HG02981 (cell line): ENCODE results near the gene SHISA5.
"Not testable (repeated sequence)": the region's sequence is repeated elsewhere in the genome, so short reads cannot be mapped to it uniquely, and the experiment has no call there.

Experiments used
- ATAC-seq: cut with Tn5 transposase; IDR thresholded peaks from one replicate; pipeline ENCODE4 v1.9.1; 2021; ENCODE audit warnings: mild to moderate bottlenecking, moderate library complexity; ENCODE audit not compliant: unreplicated experiment

The SHISA5 gene

DNA sequence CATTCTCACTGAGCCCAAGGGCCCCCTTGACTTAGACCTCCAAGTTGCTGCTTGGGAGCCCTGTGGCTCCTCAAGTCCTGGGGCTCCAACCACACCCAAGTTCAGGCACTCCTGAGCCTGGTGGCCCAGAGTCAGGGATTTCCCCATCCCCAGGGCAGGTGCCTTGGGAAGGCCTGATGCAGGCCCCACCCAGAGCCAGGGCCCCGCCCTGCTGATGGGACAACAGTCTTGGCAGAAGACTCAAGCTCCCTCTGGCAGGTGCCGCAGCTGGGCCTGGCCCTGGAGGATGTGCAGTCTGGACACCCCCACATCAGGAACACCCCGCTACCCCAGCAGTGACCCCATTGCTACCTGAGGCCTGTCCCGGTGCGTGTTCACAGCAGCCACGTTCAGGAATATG lies 17.7 kb upstream of the SHISA5 start:
- no peak for ATAC-seq

DNA sequence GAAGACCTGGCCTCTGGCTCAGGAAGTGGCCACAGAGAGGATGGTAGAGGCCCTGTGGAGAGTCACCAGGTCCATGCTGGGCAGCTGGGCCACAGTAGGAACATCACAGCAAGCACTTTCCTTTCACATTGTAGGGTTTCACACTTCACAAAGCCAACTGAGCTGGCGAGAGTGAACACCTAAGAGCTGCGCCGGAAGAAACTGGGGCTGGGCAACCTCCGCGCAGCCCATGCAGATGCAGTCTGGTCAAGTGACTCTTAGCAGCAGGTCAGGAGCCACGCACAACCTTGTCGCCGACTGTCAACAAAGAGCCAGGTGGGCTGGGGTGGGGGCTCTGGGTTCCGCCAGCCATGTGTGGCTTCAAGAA lies 15.3 kb upstream of the SHISA5 start:
- ATAC-seq: no peak

DNA sequence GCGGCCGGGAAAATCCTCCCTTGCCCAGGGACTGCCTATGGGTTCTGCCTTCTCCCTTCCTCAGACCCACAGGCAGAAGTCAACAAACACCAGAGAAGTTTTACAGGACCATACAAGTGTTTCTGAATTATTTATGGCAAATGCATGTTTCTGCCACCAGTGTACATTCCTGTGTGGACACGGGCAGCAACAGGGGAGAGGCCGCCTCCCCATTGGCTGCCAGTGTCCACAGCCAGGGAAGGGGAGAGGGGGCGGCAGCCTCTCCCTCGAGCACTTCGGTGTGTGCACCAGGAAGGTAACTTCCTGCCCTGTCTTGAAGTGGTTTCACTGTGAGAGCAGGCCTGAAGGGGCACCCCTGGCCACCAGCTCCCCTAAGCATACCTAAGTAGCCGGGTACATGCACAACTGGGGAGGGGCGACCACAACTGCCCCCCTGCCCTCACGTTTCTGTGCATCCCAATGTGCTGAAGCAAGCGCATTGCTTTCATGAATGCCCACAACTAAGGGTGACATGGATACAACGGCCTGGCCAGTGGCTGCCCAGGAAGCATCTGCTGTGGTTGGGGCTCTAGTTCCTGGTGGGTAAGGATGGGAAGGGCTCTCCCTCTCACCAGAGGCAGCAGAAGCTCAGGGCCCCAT lies 14.8 kb upstream of the SHISA5 start:
- ATAC-seq: no peak

DNA sequence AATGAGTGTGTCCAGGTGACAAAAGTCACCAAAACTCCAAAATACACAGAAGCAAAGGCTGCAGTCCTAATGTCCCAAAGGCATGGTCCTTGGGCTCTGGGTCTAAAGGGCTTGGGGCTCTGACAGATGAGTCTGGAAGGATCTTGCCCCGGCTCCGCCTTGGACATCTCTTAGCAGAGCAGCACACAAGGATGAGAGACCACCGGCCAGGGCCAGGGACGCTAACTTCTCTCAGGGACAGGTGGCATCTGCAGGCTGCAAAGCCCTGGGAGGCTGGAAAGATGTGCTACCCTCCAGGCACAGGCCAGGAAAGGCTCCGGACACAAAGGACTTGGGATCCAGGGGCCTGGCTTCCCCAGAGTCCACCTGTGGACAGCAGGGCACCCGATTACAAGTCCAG lies 14.1 kb upstream of the SHISA5 start:
- no peak for ATAC-seq

DNA sequence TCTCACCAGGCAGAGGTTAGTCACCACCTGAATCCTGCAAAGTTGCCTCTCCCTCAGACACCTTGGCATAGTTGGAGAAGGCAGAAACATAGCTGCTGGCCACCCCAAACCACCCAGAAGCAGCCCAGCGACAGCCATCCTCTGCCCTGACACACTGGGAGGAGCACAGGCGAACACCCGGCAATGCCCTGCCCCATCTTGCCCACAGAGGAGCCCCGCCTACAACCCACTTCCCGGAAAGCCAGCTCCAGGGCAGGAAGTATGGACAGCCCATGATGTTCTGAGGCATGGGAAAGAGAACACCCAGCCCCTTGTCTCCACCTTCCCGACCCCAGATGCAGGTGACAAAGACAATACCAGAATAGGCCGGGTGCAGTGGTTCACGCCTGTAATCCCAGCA lies 12.6 kb upstream of the SHISA5 start:
- ATAC-seq: no peak

DNA sequence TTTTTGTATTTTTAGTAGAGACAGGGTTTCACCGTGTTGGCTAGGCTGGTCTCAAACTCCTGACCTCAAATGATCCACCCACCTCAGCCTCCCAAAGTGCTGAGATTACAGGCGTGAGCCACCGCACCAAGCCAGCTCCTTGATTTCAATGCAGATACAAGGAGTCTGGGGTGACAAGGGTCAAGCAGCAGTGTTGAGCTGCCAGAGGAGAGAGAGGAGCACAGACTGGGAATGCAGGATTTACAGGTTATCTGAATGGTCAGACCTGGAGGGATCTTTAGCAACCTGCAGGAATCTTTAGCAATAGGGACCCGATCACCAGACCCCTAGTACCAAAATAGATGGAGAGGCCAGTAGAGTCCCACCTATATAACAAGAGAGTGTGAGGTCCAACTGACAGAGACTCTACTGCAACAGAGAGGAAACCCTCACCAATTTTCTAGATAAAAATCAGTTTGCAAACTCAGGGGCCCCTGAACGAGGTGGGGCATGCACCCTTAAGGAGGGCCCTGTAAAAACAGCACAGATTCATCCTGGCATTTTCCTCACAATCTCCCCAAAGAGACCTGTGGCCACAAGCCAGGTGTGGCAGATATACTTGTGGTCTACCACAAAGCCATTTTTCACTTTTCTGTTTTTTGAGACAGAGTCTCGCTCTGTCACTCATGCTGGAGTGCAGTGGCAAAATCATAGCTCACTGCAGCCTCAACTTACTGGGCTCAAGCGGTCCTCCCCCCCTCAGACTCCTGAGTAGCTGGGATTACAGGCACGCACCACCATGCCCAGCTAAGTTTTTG lies 10.7 kb upstream of the SHISA5 start:
- no peak for ATAC-seq

DNA sequence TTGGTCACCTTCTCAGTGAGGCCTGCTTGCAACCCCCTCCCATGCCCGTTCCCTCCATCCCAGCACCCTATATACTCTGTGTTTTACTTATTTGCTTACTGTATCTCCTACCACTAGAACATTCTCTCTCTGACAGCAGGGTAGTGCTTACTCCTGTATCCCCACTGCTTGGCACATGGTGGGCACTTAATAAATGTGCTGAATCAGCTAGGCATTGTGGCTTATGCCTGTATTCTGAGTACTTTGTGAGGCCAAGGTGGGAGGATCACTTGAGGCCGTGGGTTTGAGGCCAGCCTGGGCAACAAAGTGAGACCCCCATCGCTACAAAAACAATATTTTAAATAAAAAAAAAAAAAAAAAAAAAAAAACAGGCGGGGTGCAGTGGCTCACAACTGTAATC lies 7.6 kb upstream of the SHISA5 start:
- no peak for ATAC-seq

DNA sequence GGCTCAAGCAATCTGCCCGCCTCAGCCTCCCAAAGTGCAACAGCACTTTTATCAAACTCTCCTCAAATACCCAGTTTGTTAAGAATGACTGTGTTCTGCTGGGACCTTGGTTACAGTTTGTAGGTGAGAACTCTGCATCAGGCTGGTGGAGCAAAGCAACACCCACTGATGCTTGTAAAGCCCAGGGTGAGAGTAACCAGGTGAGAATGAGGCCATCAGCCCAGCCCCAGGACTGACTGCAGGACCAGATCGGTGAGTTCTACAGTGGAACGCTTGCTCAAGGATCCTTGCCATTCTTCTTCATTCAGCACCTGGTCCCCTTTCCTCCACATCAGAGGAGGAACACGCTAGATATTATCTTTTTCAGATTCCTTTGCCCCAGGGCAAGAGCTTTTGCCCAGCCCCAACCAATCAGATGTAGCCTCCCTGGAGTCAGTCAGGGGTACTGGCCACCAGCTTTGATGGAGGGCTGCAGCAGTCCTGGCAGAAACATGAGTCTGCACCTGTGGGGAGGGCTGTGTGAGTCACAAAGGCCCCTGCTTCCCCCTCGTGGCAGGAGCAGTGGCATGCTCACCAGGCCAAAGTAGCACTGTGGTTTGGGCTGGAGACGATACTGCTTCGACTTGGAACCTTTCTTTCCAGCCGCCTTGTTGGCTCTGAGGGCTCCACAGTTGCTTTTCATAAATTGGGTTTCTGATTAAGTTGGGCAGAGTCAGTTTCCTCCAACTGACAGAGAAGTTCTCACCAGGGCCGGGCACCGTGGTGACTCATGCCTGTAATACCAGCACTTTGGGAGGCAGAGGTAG lies 3.5 kb upstream of the SHISA5 start:
- ATAC-seq: peak; percentile 62

DNA sequence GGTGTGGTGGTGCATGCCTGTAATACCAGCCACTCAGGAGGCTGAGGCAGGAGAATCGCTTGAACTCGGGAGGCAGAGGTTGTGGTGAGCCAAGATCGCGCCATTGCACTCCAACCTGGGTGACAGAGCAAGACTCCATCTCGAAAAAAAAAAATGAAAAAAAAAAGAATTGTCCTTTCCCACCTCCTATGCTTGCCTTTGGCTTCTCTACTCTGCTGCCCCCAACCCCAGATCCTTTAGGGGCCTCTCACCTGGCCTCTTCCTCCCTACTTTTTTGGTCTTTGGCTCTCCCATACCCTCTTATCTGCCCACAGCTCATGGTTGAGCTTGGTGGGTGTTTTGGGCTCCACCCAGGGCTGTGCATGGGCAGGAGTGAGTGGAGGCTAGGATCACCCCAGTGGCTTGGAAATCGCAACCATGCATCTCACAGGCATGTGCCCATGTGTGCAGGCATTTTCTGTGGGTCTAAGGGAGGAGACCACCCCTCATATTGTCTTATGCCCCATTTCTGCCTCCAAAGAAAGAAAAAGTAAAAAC lies 2.1 kb upstream of the SHISA5 start:
- ATAC-seq: no peak

DNA sequence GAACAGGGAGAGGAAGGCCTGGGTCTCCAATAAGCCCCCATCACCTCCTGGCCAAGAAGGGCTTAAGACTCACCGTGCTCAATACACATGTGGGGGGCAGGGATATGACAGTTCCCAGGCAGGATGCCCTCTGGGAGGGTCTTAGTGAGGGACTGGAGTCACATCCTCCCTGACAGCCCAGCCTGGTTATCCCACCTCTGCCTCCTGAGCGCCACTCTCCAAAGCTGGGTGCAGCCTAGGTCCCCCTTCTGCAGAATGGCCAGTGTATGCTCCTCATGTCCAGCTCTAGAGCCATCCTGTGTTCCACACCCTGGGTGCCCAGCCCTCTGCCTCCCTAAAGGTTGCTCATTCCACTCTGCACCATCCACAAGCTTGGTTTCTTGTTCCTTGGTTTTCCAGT lies 1.2 kb upstream of the SHISA5 start:
- no peak for ATAC-seq

DNA sequence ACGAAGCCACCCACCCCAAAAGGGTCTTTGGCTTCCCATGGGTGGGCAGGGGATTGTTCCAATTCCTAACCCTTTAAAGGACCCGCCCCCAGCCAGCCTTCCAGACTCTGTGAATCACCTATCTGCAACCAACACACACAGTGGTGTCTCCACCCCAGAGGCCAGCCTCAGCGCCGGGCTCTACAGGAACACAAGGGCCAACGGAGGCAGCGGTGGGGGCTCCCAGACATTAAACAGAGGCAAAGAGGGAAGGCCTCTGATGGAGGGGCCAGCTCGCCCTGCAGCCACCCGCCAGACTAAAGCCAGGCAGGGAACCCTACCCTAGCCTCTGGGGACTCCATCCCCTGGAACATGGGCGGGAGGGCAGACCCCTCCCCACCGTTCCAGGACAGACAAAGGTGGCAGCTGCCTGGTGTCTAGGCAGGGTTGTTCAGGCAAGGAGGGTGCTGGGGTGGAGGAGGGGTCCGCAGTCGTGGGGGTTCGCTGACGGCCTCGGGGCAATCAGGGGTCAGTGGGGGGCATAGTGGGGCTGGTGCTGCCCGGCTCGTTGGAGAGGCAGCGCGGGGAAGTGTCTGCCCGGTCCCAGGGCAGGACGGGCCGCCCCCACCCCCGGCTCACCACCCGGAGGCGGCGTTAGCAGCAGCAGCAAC lies 448 bp downstream of the SHISA5 start:
- ATAC-seq: no peak

DNA sequence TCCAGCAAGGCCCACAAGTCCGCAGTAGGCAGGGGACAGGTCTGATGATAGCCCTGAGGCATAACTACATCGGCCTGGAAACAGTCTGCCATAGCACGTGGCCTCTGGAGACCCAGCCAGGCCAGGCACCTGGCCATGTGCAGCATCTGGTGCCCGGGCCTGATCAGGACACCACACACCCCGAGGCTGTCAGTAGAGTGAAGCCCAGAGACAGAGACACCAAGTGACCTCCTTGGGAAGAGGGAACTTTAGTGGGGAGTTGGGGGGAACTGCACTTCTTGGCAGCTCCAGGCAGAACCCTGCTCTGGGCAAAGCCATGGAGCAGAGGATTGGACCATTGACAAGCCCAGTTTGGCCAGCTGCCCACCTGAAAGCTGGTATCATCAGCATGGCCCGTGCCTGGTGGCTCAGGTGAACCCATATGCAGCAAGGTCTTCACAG lies 1.2 kb downstream of the SHISA5 start:
- no peak for ATAC-seq

DNA sequence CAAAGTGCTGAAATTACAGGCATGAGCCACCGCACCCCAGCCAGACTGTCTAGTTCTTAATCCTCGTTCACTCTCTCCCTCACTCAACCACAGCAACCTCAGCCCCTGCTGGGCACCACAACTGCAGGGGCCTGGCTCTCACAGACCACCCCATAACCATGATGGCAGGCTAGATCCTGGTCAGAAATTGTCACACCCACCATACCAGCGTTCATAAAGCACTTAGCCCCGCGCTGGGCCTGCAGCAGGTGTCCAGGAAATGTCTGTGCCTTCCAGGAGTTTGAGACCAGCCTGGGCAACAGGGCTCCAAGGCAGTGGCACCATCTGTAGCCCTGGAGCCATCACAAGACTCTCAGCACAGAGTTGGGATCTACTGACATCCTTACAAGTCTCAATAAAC lies 1.9 kb downstream of the SHISA5 start:
- no peak for ATAC-seq

DNA sequence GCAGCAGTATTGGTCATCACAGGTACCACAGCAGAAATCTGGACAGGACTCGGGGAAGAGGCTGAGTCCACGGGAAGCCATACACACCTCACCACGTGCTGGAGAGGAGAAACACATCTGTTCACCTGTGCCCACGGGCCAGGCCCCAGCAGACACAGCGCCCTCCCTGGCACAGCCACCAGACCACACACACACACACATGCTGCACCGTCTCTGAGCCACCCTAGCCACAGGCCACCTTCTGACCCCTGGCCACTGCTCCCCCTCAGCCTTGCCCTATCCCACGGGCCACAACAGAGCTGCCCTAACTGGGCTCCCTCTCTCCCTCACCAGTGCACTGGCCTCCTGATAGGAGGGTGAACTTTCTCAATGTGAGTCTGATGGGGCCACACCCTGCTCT lies 2.8 kb downstream of the SHISA5 start:
- ATAC-seq: no peak

DNA sequence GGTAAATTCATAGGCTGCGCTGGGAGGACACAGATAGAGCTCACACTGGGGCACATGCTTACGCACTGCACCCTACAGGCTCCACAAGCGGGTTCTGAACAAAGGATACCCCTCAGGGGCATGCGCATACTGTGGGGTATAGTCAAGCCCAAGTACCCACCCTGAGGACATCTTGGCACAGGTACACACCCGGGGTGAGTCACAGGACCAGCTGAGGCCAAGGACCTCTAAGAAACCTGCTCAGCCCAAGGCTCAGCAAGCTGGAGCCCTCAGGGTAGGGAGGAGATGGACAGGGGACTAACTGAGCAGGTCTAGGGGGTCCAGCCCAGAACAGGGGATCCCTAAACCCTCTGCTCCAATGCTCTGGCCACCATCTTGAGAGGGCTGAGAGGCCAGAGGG lies 3.3 kb downstream of the SHISA5 start:
- ATAC-seq: no peak

DNA sequence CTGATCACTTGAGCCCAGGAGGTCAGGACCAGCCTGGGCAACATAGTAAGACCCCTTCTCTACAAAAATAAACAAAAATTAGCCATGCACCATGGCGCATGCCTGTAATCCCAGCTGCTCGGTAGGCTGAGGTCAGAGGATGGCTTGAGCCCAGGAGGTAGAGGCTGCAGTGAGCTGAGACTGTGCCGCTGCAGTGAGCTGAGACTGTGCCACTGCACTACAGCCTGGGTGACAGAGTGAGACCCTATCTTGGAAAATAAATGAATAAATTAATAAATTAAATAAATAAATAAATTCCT lies 10.8 kb downstream of the SHISA5 start:
- no peak for ATAC-seq

DNA sequence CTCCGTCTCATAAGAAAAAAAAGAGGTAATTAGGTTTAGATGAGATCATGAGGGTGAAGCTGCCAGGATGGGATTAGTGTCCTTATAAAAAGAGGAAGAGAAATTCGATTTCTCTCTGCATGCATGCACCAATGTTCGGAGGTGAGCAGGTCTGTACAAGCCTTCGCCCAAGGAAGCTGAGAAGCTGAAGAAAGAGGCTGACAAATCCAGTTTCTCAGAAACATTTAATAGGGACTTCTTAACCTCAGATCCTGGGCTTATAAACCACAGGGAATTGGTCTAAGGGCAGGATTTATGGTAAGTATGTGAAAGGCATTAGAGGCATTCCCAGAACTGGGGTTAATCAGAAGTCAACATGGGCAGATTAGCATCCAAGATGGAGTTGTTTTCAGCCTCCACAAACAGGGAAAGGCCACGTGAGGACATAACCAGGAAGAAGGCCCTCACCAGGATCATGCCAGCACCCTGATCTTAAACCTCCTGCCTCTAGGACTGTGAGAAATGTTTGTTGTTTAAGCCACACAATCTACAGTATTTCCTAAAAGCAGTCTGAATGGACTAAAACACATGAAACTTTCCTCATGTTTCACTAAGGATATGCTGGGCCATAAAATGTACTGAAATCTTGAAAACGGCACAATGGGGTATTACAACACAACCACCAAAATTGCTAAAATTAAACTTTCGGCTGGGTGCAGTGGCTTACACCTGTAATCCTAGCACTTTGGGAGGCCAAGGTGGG lies 11.3 kb downstream of the SHISA5 start:
- ATAC-seq: no peak

DNA sequence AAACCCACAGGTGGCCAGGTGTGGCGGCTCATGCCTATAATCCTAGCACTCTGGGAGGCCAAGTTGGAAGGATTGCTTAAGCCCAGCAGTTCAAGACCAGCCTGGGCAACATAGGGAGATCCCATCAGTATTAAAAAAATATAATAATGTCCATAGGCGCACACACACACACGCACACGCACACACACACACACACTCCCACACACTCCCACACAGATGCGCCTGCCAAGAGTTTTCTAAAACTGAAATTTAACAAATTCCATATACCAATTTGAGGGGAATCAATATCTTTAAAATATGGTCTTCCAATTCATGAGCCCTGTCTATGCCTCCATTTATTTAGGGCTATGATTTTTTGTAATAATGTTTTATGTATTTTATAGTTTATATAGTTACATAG lies 17.0 kb downstream of the SHISA5 start:
- ATAC-seq: no peak

DNA sequence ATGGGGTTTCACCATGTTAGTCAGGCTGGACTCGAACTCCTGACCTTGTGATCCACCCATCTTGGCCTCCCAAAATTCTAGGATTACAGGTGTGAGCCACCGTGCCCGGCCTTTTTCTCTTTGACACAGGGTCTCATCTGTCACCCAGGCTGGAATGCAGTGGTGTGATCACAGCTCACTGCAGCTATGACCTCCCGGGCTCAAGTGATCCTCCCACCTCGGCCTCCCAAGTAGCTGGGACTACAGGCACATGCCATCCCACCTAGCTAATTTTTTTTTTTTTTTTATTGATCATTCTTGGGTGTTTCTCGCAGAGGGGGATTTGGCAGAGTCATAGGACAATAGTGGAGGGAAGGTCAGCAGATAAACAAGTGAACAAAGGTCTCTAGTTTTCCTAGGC lies 21.2 kb downstream of the SHISA5 start:
- not testable (repeated sequence) for ATAC-seq

DNA sequence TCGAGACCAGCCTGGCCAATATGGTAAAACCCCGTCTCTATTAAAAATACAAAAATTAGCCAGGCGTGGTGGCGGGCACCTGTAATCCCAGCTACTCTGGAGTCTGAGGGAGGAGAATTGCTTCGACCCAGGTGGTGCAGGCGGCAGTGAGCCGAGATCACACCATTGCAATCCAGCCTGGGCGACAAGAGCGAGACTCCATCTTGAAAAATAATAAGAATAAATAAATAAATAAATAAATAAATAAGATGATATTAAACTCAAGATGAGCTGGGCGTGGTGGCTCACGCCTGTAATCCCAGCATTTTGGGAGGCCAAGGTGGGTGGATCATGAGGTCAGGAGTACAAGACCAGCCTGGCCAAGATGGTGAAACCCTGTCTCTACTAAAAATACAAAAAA lies 23.1 kb downstream of the SHISA5 start:
- ATAC-seq: not testable (repeated sequence)
